ENCODE results near the gene FXR2.

DNA sequence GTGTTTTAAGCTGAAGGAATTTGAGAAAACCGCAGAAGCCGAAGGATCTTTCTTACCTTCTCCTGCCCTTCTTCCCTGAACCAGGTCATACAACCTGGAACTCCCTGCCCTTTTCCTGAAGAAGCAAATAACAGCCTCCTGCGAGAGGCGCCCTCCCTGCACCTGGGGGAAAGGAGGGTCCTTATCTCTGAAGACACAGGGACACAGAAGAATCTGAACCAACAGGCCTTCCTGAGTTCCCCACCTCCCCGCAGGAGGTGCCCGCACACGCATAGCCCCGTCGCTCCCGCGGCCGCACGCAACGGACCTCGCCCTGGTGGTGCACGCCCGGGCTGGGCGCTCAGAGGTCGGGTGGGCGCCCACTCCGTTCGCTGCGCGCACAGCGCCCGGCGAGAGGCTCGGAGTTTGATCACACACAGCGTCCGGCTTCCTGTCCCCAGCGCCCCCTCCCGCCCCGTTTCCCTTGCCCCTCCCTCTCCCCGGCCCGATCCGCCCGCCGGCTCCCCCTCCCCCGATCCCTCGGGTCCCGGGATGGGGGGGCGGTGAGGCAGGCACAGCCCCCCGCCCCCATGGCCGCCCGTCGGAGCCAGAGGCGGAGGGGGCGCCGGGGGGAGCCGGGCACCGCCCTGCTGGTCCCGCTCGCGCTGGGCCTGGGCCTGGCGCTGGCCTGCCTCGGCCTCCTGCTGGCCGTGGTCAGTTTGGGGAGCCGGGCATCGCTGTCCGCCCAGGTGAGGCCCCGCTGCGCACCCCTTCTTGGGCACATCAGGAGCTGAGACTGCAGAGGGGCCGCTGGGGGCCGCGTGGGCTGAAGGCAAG, 65.9 kb downstream of the FXR2 start, which contains the start of gene TNFSF12:
- TF ChIP-seq, protein P1, sequence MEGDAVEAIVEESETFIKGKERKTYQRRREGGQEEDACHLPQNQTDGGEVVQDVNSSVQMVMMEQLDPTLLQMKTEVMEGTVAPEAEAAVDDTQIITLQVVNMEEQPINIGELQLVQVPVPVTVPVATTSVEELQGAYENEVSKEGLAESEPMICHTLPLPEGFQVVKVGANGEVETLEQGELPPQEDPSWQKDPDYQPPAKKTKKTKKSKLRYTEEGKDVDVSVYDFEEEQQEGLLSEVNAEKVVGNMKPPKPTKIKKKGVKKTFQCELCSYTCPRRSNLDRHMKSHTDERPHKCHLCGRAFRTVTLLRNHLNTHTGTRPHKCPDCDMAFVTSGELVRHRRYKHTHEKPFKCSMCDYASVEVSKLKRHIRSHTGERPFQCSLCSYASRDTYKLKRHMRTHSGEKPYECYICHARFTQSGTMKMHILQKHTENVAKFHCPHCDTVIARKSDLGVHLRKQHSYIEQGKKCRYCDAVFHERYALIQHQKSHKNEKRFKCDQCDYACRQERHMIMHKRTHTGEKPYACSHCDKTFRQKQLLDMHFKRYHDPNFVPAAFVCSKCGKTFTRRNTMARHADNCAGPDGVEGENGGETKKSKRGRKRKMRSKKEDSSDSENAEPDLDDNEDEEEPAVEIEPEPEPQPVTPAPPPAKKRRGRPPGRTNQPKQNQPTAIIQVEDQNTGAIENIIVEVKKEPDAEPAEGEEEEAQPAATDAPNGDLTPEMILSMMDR (IDR thresholded peaks at IDR 0.05), result no peak
- no peak for TF ChIP-seq POLR2A (IDR thresholded peaks at IDR 0.05)

All from testis (tissue), 2 donors.